Osteocyte (in vitro differentiated cells): ENCODE data around the gene DHX29. TPM values are rescaled to one million over a fixed set of nuclear protein-coding genes. Genes with fewer than 3 reads are reported as not detected.

ENCODE experiments used
- DNase-seq: peaks from one replicate; pipeline ENCODE4 v3.0.0; 2021; ENCODE audit warnings: mixed read lengths; ENCODE audit not compliant: unreplicated experiment; ENCODE audit errors: extremely low spot score
- H3K27ac Mint-ChIP-seq: one replicate; pipeline ENCODE4 v1.8.0; 2021; ENCODE audit warnings: mild to moderate bottlenecking, mixed read lengths; ENCODE audit not compliant: unreplicated experiment
- H3K27me3 Mint-ChIP-seq: one replicate; pipeline ENCODE4 v1.8.0; 2021; ENCODE audit warnings: mixed read lengths; ENCODE audit not compliant: unreplicated experiment
- H3K36me3 Mint-ChIP-seq: one replicate; pipeline ENCODE4 v1.8.0; 2021; ENCODE audit warnings: mixed read lengths; ENCODE audit not compliant: unreplicated experiment
- H3K4me1 Mint-ChIP-seq: one replicate; pipeline ENCODE4 v1.8.0; 2021; ENCODE audit warnings: mixed read lengths; ENCODE audit not compliant: unreplicated experiment
- H3K4me3 Mint-ChIP-seq: one replicate; pipeline ENCODE4 v1.8.0; 2021; ENCODE audit warnings: mild to moderate bottlenecking, moderate library complexity, mixed read lengths; ENCODE audit not compliant: unreplicated experiment
- H3K9me3 Mint-ChIP-seq: one replicate; pipeline ENCODE4 v1.8.0; 2021; ENCODE audit warnings: mixed read lengths; ENCODE audit not compliant: unreplicated experiment
- CTCF ChIP-seq: fragments of 200-600 bp; sonication (generic); IDR thresholded peaks from 2 replicates; pipeline ENCODE4 v1.5.0; 2021; ENCODE audit warnings: antibody characterized with exemption, mild to moderate bottlenecking, moderate library complexity
- total RNA-seq: library from RNA; stranded (reverse); gene quantifications from 2 replicates; pipeline ENCODE4 v1.2.1, GENCODE V29; 2021

Gene DHX29
- total RNA-seq, 1 donor from 2014 or later = 23.1 TPM

DNA sequence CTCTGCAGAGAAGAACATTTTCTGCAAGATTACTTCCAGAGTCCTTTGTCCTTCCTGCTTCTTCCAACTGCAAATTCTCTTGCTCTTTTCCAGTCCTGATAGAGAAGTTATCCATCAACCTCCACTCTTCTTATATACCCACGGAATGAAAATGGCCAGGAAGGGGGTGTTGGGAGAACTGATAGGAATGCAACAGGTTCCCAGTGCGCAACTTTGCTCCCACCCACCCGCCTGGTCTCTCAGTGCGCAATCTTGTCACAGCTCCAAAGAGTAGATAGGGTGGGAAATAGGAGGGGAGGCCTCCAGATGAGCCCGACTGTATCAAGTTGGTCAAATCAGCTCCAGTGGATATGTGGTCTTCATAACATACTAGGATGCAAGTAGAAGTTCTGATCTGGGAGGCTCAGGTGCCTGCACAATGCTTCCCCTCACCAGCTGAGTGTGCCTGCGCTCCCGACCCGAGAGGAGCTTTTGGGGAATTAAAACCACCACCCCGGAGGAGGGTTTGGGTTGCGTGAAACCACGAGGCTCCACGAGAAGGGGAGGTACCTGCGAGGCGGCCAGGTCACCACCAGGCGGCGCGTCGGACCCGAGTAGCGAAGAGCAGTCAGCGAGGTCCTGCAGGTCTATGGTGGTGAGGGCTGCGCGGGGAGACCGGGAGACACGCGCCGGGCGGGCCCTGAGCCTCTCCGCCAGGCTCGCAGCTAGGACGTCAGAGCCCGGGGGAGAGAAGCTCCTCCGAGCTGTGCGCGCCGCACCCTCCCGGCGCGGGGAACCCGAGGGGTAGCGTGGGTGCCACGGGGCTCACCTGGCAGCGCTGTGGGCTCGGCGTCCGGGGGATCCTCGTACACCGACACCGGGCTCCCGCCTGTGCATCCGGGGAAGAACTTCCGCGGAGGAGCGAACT lies 81.2 kb downstream of the DHX29 start:
- H3K4me1 Mint-ChIP-seq = peaks cover 26% of the 10 kb centered on the region
- no peaks in the 10 kb centered on the region for H3K36me3 Mint-ChIP-seq
- peak overlapping the region; percentile 32 for H3K4me3 Mint-ChIP-seq
- H3K9me3 Mint-ChIP-seq = no peaks in the 10 kb centered on the region
- H3K27ac Mint-ChIP-seq = no peak overlapping the region
- peaks cover 84% of the 10 kb centered on the region for H3K27me3 Mint-ChIP-seq
- TF ChIP-seq CTCF = peak; percentile 56
- no peak for DNase-seq

GRCh38 chr5:55225346-55225745 lies 82.1 kb downstream of the DHX29 start:
- DNase-seq = no peak
- Mint-ChIP-seq H3K4me1 (peaks cover 32% of the 10 kb centered on the region), H3K9me3 (no peaks in the 10 kb centered on the region), H3K4me3 (no peak overlapping the region), H3K27ac (no peak overlapping the region), H3K36me3 (no peaks in the 10 kb centered on the region), H3K27me3 (peaks cover 84% of the 10 kb centered on the region)
- TF ChIP-seq CTCF = no peak

DNA sequence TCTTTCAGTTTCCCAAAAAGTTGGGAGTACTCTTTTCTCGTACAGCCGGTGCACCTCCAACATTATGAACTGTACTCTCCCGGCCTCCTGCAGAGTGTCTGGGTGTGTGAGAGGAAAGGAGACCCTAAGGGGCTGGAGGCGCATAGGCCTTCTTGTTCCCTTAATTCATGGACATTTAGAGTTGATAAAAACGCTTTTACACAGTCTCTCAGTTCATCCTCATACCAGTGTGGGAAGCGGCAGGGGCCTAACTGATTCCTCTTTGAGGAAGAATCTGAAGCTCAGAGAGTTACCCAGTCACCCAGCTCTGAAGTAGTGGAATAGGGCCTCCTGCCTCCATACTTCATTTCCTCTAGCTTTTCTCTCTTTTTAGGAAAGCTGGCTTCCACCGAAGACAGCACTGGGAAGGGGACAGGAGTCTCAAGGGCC lies 83.7 kb downstream of the DHX29 start:
- H3K4me1 Mint-ChIP-seq = peaks cover 33% of the 10 kb centered on the region
- H3K4me3 Mint-ChIP-seq = peak overlapping the region; percentile 47
- H3K27me3 Mint-ChIP-seq = peaks cover 84% of the 10 kb centered on the region
- no peak for TF ChIP-seq CTCF
- no peak overlapping the region for H3K27ac Mint-ChIP-seq
- H3K36me3 Mint-ChIP-seq = no peaks in the 10 kb centered on the region
- no peaks in the 10 kb centered on the region for H3K9me3 Mint-ChIP-seq
- DNase-seq = no peak

DNA sequence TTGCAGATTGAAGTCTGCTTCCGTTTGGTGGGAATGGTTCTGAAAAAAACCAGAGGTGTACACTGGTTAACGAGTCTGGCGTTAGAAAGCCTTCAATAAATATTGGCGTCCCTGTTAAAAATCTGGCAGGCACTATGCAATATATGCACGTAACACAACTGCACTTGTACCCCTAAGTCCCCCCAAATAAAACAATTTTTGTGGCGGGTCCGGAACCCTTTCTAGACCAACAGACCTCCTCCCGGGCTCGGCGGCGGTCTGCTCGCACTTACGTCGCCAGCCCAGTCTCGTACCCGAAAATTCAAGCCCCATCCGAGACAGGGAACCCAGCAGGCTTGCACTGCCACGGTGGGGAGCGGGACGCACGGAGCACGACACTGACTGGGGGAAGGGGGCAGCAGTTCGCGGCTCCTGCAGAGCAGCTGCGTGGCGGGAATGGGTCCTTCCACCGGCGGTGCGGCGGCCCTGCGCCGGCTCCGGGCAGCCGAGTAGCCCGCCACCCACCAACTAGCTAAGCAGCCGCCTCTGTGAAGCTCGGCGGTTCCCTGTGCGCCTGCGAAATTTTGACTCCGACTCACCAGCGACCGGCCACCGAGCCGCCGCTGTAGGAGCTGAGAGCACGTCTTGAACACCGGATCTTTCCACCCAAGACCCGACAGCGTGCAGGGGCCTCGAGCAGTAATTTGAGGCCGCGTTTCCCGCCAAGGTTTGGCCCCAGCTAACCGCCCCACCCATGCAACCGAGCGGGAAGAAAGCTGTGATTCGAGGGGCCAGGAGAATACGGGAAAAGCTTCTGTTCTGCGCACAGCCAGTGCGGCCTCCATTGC lies 84.3 kb downstream of the DHX29 start:
- peak overlapping the region; percentile 47 for H3K4me3 Mint-ChIP-seq
- no peaks in the 10 kb centered on the region for H3K36me3 Mint-ChIP-seq
- no peak for TF ChIP-seq CTCF
- DNase-seq = no peak
- peaks cover 84% of the 10 kb centered on the region for H3K27me3 Mint-ChIP-seq
- no peaks in the 10 kb centered on the region for H3K9me3 Mint-ChIP-seq
- H3K27ac Mint-ChIP-seq = no peak overlapping the region
- H3K4me1 Mint-ChIP-seq = peaks cover 33% of the 10 kb centered on the region
